GM23338 (cell line): ENCODE measurements around the gene ADAMTS5. TPM values are rescaled to one million over a fixed set of nuclear protein-coding genes. Genes with fewer than 3 reads are reported as not detected.

Experiments used
- ATAC-seq: fragments of 200-7000 bp; cut with Tn5 transposase; 3 replicates; pipeline ENCODE4 v1.9.1; 2020
- DNase-seq: peaks from one replicate; pipeline ENCODE4 v3.0.0-alpha.2; 2015; ENCODE audit warnings: low spot score
- H2AFZ ChIP-seq: fragments of 200-600 bp; sonication (generic); 2 replicates; pipeline ENCODE4 v1.8.0; 2016; ENCODE audit warnings: antibody characterized with exemption, mild to moderate bottlenecking, moderate library complexity
- H3F3A ChIP-seq: fragments of 200-600 bp; sonication (generic); replicated peaks from 2 replicates; pipeline ENCODE4 v1.8.0; 2017; ENCODE audit warnings: antibody characterized with exemption, mixed run types, low read depth
- H3K27ac ChIP-seq: fragments of 200-600 bp; sonication (generic); 2 replicates; pipeline ENCODE4 v1.6.1; 2016; ENCODE audit warnings: low read depth
- H3K27me3 ChIP-seq: fragments of 200-600 bp; sonication (generic); 2 replicates; pipeline ENCODE4 v1.8.0; 2016; ENCODE audit warnings: mild to moderate bottlenecking, mixed run types, moderate library complexity; ENCODE audit not compliant: insufficient read depth
- H3K36me3 ChIP-seq: fragments of 200-600 bp; sonication (generic); 2 replicates; pipeline ENCODE4 v1.8.0; 2016; ENCODE audit warnings: mild to moderate bottlenecking; ENCODE audit not compliant: insufficient read depth
- H3K4me1 ChIP-seq: fragments of 200-600 bp; sonication (generic); 2 replicates; pipeline ENCODE4 v1.8.0; 2016; ENCODE audit warnings: mild to moderate bottlenecking, moderate library complexity; ENCODE audit not compliant: insufficient read depth
- H3K4me2 ChIP-seq: fragments of 200-600 bp; sonication (generic); 2 replicates; pipeline ENCODE4 v1.7.1; 2017; ENCODE audit warnings: mixed run types
- H3K4me3 ChIP-seq: fragments of 200-600 bp; sonication (generic); 2 replicates; pipeline ENCODE4 v1.6.1; 2016; ENCODE audit warnings: mixed run types
- H3K79me2 ChIP-seq: fragments of 200-600 bp; sonication (generic); replicated peaks from 2 replicates; pipeline ENCODE4 v1.8.0; 2017; ENCODE audit warnings: mild to moderate bottlenecking; ENCODE audit not compliant: insufficient read depth
- H3K9me2 ChIP-seq: fragments of 200-600 bp; sonication (generic); 2 replicates; pipeline ENCODE4 v1.8.0; 2017; ENCODE audit not compliant: insufficient read depth
- H4K20me1 ChIP-seq: fragments of 200-600 bp; sonication (generic); replicated peaks from 2 replicates; pipeline ENCODE4 v1.8.0; 2017; ENCODE audit warnings: mild to moderate bottlenecking; ENCODE audit not compliant: insufficient read depth
- H3K27ac Mint-ChIP-seq: 2 replicates; pipeline ENCODE4 v1.8.0; 2020; ENCODE audit warnings: inconsistent platforms, mild to moderate bottlenecking, moderate library complexity, mixed read lengths
- H3K27me3 Mint-ChIP-seq: 3 replicates; pipeline ENCODE4 v1.8.0; 2022; ENCODE audit warnings: low read depth, mild to moderate bottlenecking, moderate library complexity, mixed read lengths, inconsistent platforms; ENCODE audit not compliant: insufficient read depth, poor library complexity
- H3K36me3 Mint-ChIP-seq: 3 replicates; pipeline ENCODE4 v1.8.0; 2021; ENCODE audit warnings: low read depth, mild to moderate bottlenecking, inconsistent platforms, moderate library complexity, mixed read lengths
- H3K4me1 Mint-ChIP-seq: 3 replicates; pipeline ENCODE4 v1.8.0; 2020; ENCODE audit warnings: mild to moderate bottlenecking, inconsistent platforms, mixed read lengths
- H3K4me3 Mint-ChIP-seq: 3 replicates; pipeline ENCODE4 v1.8.0; 2021; ENCODE audit warnings: moderate library complexity, mild to moderate bottlenecking, inconsistent platforms, mixed read lengths
- H3K9me3 Mint-ChIP-seq: 3 replicates; pipeline ENCODE4 v1.8.0; 2020; ENCODE audit warnings: moderate library complexity, mild to moderate bottlenecking, inconsistent platforms, mixed read lengths
- CREB1 ChIP-seq: fragments of 250-450 bp; sonication (Bioruptor Pico); IDR thresholded peaks from 2 replicates; pipeline ENCODE4 v1.5.0; 2020; ENCODE audit warnings: low read depth, mild to moderate bottlenecking, moderate library complexity
- EZH2phosphoT487 ChIP-seq: fragments of 200-600 bp; sonication (generic); IDR thresholded peaks from one replicate; pipeline ENCODE4 v1.8.1; 2018; ENCODE audit warnings: antibody characterized with exemption; ENCODE audit not compliant: unreplicated experiment
- POLR2AphosphoS5 ChIP-seq: IDR thresholded peaks from 2 replicates; pipeline ENCODE4 v1.6.1; 2016; ENCODE audit warnings: antibody characterized with exemption, low read depth
- STAT1 ChIP-seq: IDR thresholded peaks from one replicate; pipeline ENCODE4 v1.6.1; 2016; ENCODE audit warnings: antibody characterized with exemption; ENCODE audit not compliant: unreplicated experiment
- ZNF114 ChIP-seq: fragments of 250-450 bp; sonication (Bioruptor Pico); IDR thresholded peaks from 2 replicates; pipeline ENCODE4 v1.5.0; 2020; ENCODE audit warnings: mild to moderate bottlenecking, moderate library complexity
- ZNF331 ChIP-seq: fragments of 250-450 bp; sonication (Bioruptor Pico); IDR thresholded peaks from 2 replicates; pipeline ENCODE4 v1.5.0; 2020; ENCODE audit warnings: low read depth, mild to moderate bottlenecking, moderate library complexity
- polyA plus RNA-seq: library from polyadenylated mRNA; unstranded; fragments of >200 nt; fragmentation: Nextera tagmentation; extraction: Ambion mirVana; gene quantifications from 2 replicates; pipeline ENCODE4 v1.2.1, GENCODE V29; 2016
- total RNA-seq: library from RNA; depleted of rRNA; stranded (reverse); fragments of >200 nt; shearing (Covaris generic); gene quantifications from 2 replicates; pipeline ENCODE4 v1.2.3, GENCODE V29; 2014
- TF ChIP-seq, protein P1 (sequence below): IDR thresholded peaks from one replicate; pipeline ENCODE4 v1.6.1; 2018; ENCODE audit warnings: antibody characterized with exemption; ENCODE audit not compliant: unreplicated experiment
- TF ChIP-seq, protein P2 (sequence below): IDR thresholded peaks from 2 replicates; pipeline ENCODE4 v1.6.1; 2016; ENCODE audit warnings: antibody characterized with exemption
- TF ChIP-seq, protein P3 (sequence below), 2 experiments: fragments of 200-600 bp in 1 of 2; sonication (generic) in 1 of 2; conservative IDR thresholded peaks; 2 replicates each; pipeline versions ENCODE4 v1.5.1 to v1.6.1; 2016 to 2017; ENCODE audit warnings: antibody characterized with exemption in 2 of 2, low read depth in 2 of 2, mild to moderate bottlenecking in 2 of 2, moderate library complexity in 1 of 2
- TF ChIP-seq, protein P4 (sequence below): fragments of 250-450 bp; sonication (Bioruptor Pico); IDR thresholded peaks from 2 replicates; pipeline ENCODE4 v1.5.0; 2020; ENCODE audit warnings: mild to moderate bottlenecking, moderate library complexity

The ADAMTS5 gene
- total and polyA plus RNA-seq, 2 experiments from 2014 or later = 0.21 to 0.32 TPM

DNA sequence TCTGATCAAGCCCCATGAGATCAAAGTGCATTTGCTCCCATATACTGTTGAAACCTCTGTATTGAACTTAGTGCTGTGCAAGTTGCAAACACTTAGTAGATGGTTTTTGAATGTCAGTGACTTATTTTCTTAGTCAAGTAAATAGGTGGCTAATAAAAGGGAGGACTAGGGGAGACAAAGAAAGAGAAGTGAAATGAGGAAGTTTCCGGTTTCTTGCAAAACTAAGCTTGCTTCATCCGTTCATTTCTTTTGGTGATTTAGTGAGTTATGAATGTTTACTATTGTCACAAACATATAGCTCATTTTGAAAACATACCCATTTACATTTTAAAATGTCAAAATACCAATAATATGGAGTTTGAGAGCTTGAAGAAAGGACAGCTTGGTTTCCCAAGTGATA, 23.0 kb downstream of the ADAMTS5 start (continued):
- TF ChIP-seq, protein P1, sequence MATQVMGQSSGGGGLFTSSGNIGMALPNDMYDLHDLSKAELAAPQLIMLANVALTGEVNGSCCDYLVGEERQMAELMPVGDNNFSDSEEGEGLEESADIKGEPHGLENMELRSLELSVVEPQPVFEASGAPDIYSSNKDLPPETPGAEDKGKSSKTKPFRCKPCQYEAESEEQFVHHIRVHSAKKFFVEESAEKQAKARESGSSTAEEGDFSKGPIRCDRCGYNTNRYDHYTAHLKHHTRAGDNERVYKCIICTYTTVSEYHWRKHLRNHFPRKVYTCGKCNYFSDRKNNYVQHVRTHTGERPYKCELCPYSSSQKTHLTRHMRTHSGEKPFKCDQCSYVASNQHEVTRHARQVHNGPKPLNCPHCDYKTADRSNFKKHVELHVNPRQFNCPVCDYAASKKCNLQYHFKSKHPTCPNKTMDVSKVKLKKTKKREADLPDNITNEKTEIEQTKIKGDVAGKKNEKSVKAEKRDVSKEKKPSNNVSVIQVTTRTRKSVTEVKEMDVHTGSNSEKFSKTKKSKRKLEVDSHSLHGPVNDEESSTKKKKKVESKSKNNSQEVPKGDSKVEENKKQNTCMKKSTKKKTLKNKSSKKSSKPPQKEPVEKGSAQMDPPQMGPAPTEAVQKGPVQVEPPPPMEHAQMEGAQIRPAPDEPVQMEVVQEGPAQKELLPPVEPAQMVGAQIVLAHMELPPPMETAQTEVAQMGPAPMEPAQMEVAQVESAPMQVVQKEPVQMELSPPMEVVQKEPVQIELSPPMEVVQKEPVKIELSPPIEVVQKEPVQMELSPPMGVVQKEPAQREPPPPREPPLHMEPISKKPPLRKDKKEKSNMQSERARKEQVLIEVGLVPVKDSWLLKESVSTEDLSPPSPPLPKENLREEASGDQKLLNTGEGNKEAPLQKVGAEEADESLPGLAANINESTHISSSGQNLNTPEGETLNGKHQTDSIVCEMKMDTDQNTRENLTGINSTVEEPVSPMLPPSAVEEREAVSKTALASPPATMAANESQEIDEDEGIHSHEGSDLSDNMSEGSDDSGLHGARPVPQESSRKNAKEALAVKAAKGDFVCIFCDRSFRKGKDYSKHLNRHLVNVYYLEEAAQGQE = no peak
- no peak for TF ChIP-seq STAT1
- TF ChIP-seq CREB1 = no peak
- TF ChIP-seq, protein P2, sequence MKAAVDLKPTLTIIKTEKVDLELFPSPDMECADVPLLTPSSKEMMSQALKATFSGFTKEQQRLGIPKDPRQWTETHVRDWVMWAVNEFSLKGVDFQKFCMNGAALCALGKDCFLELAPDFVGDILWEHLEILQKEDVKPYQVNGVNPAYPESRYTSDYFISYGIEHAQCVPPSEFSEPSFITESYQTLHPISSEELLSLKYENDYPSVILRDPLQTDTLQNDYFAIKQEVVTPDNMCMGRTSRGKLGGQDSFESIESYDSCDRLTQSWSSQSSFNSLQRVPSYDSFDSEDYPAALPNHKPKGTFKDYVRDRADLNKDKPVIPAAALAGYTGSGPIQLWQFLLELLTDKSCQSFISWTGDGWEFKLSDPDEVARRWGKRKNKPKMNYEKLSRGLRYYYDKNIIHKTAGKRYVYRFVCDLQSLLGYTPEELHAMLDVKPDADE = no peak
- TF ChIP-seq ZNF331 (CRISPR knock-in tag) = no peak
- TF ChIP-seq, protein P3, sequence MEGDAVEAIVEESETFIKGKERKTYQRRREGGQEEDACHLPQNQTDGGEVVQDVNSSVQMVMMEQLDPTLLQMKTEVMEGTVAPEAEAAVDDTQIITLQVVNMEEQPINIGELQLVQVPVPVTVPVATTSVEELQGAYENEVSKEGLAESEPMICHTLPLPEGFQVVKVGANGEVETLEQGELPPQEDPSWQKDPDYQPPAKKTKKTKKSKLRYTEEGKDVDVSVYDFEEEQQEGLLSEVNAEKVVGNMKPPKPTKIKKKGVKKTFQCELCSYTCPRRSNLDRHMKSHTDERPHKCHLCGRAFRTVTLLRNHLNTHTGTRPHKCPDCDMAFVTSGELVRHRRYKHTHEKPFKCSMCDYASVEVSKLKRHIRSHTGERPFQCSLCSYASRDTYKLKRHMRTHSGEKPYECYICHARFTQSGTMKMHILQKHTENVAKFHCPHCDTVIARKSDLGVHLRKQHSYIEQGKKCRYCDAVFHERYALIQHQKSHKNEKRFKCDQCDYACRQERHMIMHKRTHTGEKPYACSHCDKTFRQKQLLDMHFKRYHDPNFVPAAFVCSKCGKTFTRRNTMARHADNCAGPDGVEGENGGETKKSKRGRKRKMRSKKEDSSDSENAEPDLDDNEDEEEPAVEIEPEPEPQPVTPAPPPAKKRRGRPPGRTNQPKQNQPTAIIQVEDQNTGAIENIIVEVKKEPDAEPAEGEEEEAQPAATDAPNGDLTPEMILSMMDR (conservative IDR thresholded peaks at IDR 0.05; ENCODE audit: low read depth in 2 of 2) = no peak
- no peak for TF ChIP-seq ZNF114 (CRISPR knock-in tag)

DNA sequence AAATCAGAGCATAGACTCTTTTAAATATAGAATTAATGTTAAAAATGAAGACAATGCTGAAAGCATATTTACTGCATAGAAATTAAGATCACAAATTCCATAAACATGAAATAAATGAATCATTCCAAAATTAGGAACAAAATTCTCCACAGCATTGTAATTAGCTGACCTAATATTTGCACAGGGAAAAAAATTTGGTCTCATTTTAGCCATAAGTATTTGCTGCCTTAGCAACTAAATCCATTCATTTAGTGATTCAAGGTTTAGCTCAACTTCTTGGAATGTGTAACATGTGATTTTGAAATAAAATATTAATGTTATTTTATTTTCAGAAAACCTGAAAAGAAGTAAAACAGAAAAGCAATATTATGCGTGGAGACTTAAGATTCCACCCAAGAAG, 25.5 kb downstream of the ADAMTS5 start:
- Histone ChIP-seq H2AFZ (no peak overlapping the region), H3K9me2 (no peaks in the 10 kb centered on the region), H3K4me3 (no peak overlapping the region), H3F3A (no peaks in the 10 kb centered on the region), H3K4me2 (no peak overlapping the region), H3K79me2 (no peaks in the 10 kb centered on the region), H3K27me3 (peaks cover 15% of the 10 kb centered on the region; the same call in 1 of the 2 replicates), H3K36me3 (no peaks in the 10 kb centered on the region), H4K20me1 (no peaks in the 10 kb centered on the region), H3K4me1 (peaks cover 16% of the 10 kb centered on the region), H3K27ac (no peak overlapping the region)
- DNase-seq = no peak
- Mint-ChIP-seq H3K4me3 (no peak overlapping the region), H3K4me1 (peaks cover 13% of the 10 kb centered on the region), H3K27me3 (peaks cover 2% of the 10 kb centered on the region), H3K27ac (no peak overlapping the region), H3K9me3 (no peaks in the 10 kb centered on the region), H3K36me3 (no peaks in the 10 kb centered on the region)
- no peak for ATAC-seq
- TF ChIP-seq POLR2AphosphoS5 = no peak
- TF ChIP-seq, protein P3 (conservative IDR thresholded peaks at IDR 0.05; ENCODE audit: low read depth in 2 of 2) = no peak
- TF ChIP-seq EZH2phosphoT487 = no peak
- TF ChIP-seq, protein P4, sequence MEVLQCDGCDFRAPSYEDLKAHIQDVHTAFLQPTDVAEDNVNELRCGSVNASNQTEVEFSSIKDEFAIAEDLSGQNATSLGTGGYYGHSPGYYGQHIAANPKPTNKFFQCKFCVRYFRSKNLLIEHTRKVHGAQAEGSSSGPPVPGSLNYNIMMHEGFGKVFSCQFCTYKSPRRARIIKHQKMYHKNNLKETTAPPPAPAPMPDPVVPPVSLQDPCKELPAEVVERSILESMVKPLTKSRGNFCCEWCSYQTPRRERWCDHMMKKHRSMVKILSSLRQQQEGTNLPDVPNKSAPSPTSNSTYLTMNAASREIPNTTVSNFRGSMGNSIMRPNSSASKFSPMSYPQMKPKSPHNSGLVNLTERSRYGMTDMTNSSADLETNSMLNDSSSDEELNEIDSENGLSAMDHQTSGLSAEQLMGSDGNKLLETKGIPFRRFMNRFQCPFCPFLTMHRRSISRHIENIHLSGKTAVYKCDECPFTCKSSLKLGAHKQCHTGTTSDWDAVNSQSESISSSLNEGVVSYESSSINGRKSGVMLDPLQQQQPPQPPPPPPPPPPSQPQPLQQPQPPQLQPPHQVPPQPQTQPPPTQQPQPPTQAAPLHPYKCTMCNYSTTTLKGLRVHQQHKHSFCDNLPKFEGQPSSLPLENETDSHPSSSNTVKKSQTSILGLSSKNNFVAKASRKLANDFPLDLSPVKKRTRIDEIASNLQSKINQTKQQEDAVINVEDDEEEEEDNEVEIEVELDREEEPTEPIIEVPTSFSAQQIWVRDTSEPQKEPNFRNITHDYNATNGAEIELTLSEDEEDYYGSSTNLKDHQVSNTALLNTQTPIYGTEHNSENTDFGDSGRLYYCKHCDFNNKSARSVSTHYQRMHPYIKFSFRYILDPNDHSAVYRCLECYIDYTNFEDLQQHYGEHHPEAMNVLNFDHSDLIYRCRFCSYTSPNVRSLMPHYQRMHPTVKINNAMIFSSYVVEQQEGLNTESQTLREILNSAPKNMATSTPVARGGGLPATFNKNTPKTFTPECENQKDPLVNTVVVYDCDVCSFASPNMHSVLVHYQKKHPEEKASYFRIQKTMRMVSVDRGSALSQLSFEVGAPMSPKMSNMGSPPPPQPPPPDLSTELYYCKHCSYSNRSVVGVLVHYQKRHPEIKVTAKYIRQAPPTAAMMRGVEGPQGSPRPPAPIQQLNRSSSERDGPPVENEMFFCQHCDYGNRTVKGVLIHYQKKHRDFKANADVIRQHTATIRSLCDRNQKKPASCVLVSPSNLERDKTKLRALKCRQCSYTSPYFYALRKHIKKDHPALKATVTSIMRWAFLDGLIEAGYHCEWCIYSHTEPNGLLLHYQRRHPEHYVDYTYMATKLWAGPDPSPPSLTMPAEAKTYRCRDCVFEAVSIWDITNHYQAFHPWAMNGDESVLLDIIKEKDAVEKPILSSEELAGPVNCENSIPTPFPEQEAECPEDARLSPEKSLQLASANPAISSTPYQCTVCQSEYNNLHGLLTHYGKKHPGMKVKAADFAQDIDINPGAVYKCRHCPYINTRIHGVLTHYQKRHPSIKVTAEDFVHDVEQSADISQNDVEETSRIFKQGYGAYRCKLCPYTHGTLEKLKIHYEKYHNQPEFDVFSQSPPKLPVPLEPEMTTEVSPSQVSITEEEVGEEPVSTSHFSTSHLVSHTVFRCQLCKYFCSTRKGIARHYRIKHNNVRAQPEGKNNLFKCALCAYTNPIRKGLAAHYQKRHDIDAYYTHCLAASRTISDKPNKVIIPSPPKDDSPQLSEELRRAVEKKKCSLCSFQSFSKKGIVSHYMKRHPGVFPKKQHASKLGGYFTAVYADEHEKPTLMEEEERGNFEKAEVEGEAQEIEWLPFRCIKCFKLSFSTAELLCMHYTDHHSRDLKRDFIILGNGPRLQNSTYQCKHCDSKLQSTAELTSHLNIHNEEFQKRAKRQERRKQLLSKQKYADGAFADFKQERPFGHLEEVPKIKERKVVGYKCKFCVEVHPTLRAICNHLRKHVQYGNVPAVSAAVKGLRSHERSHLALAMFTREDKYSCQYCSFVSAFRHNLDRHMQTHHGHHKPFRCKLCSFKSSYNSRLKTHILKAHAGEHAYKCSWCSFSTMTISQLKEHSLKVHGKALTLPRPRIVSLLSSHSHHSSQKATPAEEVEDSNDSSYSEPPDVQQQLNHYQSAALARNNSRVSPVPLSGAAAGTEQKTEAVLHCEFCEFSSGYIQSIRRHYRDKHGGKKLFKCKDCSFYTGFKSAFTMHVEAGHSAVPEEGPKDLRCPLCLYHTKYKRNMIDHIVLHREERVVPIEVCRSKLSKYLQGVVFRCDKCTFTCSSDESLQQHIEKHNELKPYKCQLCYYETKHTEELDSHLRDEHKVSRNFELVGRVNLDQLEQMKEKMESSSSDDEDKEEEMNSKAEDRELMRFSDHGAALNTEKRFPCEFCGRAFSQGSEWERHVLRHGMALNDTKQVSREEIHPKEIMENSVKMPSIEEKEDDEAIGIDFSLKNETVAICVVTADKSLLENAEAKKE = no peak
- no peak for TF ChIP-seq ZNF331 (CRISPR knock-in tag)
- TF ChIP-seq STAT1 = no peak
